ENCODE results near the gene THTPA.
A peak's percentile ranks its signal among the peaks of the same experiment; 100 is the strongest.

The THTPA gene

GRCh38 chr14:23565626-23566025, 9.6 kb downstream of the THTPA start:
- Histone ChIP-seq H3K4me3 (no peak overlapping the region), H3K27ac (no peak overlapping the region), H3K27me3 (no peaks in the 10 kb centered on the region), H3K4me2 (no peak overlapping the region), H3K36me3 (peaks cover 58% of the 10 kb centered on the region), H3K9ac (no peak overlapping the region), H4K20me1 (peaks cover 34% of the 10 kb centered on the region), H3K4me1 (peaks cover 36% of the 10 kb centered on the region), H3K9me3 (no peaks in the 10 kb centered on the region)
- TF ChIP-seq Cebpa-rat (IDR thresholded peaks at IDR 0.05): no peak

GRCh38 chr14:23566112-23566777, 10.2 kb downstream of the THTPA start:
- H3K9ac ChIP-seq: peak overlapping the region; percentile 77; the same call in 1 of the 2 replicates
- no peak overlapping the region for H3K27ac ChIP-seq
- peaks cover 52% of the 10 kb centered on the region for H3K36me3 ChIP-seq
- H3K4me1 ChIP-seq: peaks cover 42% of the 10 kb centered on the region
- H4K20me1 ChIP-seq: peaks cover 30% of the 10 kb centered on the region
- H3K27me3 ChIP-seq: no peaks in the 10 kb centered on the region
- H3K4me2 ChIP-seq: peak overlapping the region; percentile 95
- no peaks in the 10 kb centered on the region for H3K9me3 ChIP-seq
- peak overlapping the region; percentile 74 for H3K4me3 ChIP-seq
- no peak for TF ChIP-seq Cebpa-rat (IDR thresholded peaks at IDR 0.05)

GRCh38 chr14:23566778-23567185, 10.7 kb downstream of the THTPA start:
- Histone ChIP-seq H3K9me3 (no peaks in the 10 kb centered on the region), H4K20me1 (peaks cover 25% of the 10 kb centered on the region), H3K4me2 (peak overlapping the region; percentile 95), H3K4me3 (peak overlapping the region; percentile 74), H3K4me1 (peaks cover 48% of the 10 kb centered on the region), H3K9ac (peak overlapping the region; percentile 77), H3K27me3 (no peaks in the 10 kb centered on the region), H3K27ac (peak overlapping the region; percentile 78), H3K36me3 (peaks cover 47% of the 10 kb centered on the region)
- TF ChIP-seq Cebpa-rat (IDR thresholded peaks at IDR 0.05): no peak

GRCh38 chr14:23567186-23568020, 11.3 kb downstream of the THTPA start, which contains the start of gene AP1G2:
Gene AP1G2, minus strand, starts transcription at chr14:23567791. Its CDS starts 477 bp downstream, at chr14:23567314.
- H3K4me1 ChIP-seq: peaks cover 54% of the 10 kb centered on the region
- H3K36me3 ChIP-seq: peaks cover 41% of the 10 kb centered on the region
- H3K27ac ChIP-seq: peak within 1 kb of the TSS; percentile 78
- no peak for TF ChIP-seq Cebpa-rat (IDR thresholded peaks at IDR 0.05)
- H3K4me2 ChIP-seq: peak within 1 kb of the TSS; percentile 95
- peak within 1 kb of the TSS; percentile 77 for H3K9ac ChIP-seq
- no peaks in the 10 kb centered on the region for H3K27me3 ChIP-seq
- peak within 1 kb of the TSS; percentile 74 for H3K4me3 ChIP-seq
- no peaks in the 10 kb centered on the region for H3K9me3 ChIP-seq
- H4K20me1 ChIP-seq: peaks cover 21% of the 10 kb centered on the region

GRCh38 chr14:23568021-23568599, 12.0 kb downstream of the THTPA start:
- Histone ChIP-seq H3K4me1 (peaks cover 61% of the 10 kb centered on the region), H3K27me3 (no peaks in the 10 kb centered on the region), H3K27ac (peak overlapping the region; percentile 78), H3K4me2 (peak overlapping the region; percentile 95), H3K9me3 (no peaks in the 10 kb centered on the region), H3K4me3 (peak overlapping the region; percentile 74), H3K36me3 (peaks cover 34% of the 10 kb centered on the region), H4K20me1 (peaks cover 16% of the 10 kb centered on the region), H3K9ac (peak overlapping the region; percentile 77)
- TF ChIP-seq Cebpa-rat (IDR thresholded peaks at IDR 0.05): no peak

GRCh38 chr14:23568600-23569331, 12.7 kb downstream of the THTPA start:
- Histone ChIP-seq H3K27me3 (no peaks in the 10 kb centered on the region), H3K4me1 (peaks cover 66% of the 10 kb centered on the region), H4K20me1 (peaks cover 12% of the 10 kb centered on the region; the same call in 1 of the 2 replicates), H3K27ac (peak overlapping the region; percentile 78), H3K4me3 (peak overlapping the region; percentile 74), H3K4me2 (peak overlapping the region; percentile 95), H3K36me3 (peaks cover 27% of the 10 kb centered on the region), H3K9me3 (no peaks in the 10 kb centered on the region), H3K9ac (peak overlapping the region; percentile 77; the same call in 1 of the 2 replicates)
- no peak for TF ChIP-seq Cebpa-rat (IDR thresholded peaks at IDR 0.05)

GRCh38 chr14:23569443-23570151, 13.5 kb downstream of the THTPA start:
- Histone ChIP-seq H3K27me3 (no peaks in the 10 kb centered on the region), H3K4me2 (peak overlapping the region; percentile 95), H3K4me3 (no peak overlapping the region), H3K9ac (no peak overlapping the region), H3K4me1 (peaks cover 66% of the 10 kb centered on the region), H3K36me3 (peaks cover 19% of the 10 kb centered on the region), H4K20me1 (peaks cover 12% of the 10 kb centered on the region; the same call in 1 of the 2 replicates), H3K9me3 (no peaks in the 10 kb centered on the region), H3K27ac (peak overlapping the region; percentile 78)
- TF ChIP-seq Cebpa-rat (IDR thresholded peaks at IDR 0.05): no peak

GRCh38 chr14:23570806-23571483, 14.9 kb downstream of the THTPA start:
- peak overlapping the region; percentile 74 for H3K4me2 ChIP-seq
- H4K20me1 ChIP-seq: peaks cover 12% of the 10 kb centered on the region; the same call in 1 of the 2 replicates
- no peak overlapping the region for H3K4me3 ChIP-seq
- H3K4me1 ChIP-seq: peaks cover 66% of the 10 kb centered on the region
- H3K27ac ChIP-seq: peak overlapping the region; percentile 57; the same call in 1 of the 2 replicates
- no peaks in the 10 kb centered on the region for H3K9me3 ChIP-seq
- H3K36me3 ChIP-seq: peaks cover 5% of the 10 kb centered on the region
- no peak for TF ChIP-seq Cebpa-rat (IDR thresholded peaks at IDR 0.05)
- peaks cover under 1% of the 10 kb centered on the region; the same call in 1 of the 2 replicates for H3K27me3 ChIP-seq
- no peak overlapping the region for H3K9ac ChIP-seq
